AG10803 (cell line): ENCODE measurements around the gene CPNE6.
A peak's percentile ranks its signal among the peaks of the same experiment; 100 is the strongest.

ENCODE experiments used
- DNase-seq: peaks from one replicate; pipeline ENCODE4 v3.0.0; 2010; ENCODE audit warnings: low read depth
- H3K4me3 ChIP-seq: 2 replicates; pipeline ENCODE4 v1.5.1; 2011; ENCODE audit warnings: mild to moderate bottlenecking, low read length, control low read depth
- CTCF ChIP-seq: conservative IDR thresholded peaks from 2 replicates; pipeline ENCODE4 v1.5.1; 2011; ENCODE audit warnings: mild to moderate bottlenecking, low read length, control low read depth, inconsistent platforms

The CPNE6 gene

GRCh38 chr14:24078146-24078545 lies 6.8 kb downstream of the CPNE6 start:
- H3K4me3 ChIP-seq: no peak overlapping the region
- DNase-seq: no peak
- TF ChIP-seq CTCF: no peak

GRCh38 chr14:24079491-24080141 lies 8.3 kb downstream of the CPNE6 start:
- DNase-seq: no peak
- no peak for TF ChIP-seq CTCF
- H3K4me3 ChIP-seq: no peak overlapping the region

GRCh38 chr14:24080142-24080530 lies 8.8 kb downstream of the CPNE6 start:
- no peak overlapping the region for H3K4me3 ChIP-seq
- TF ChIP-seq CTCF: no peak
- no peak for DNase-seq

GRCh38 chr14:24080888-24081738 lies 9.8 kb downstream of the CPNE6 start:
- DNase-seq: peak; percentile 8
- no peak for TF ChIP-seq CTCF
- peak overlapping the region; percentile 58 for H3K4me3 ChIP-seq

GRCh38 chr14:24081739-24082211 lies 10.4 kb downstream of the CPNE6 start:
- DNase-seq: no peak
- no peak overlapping the region for H3K4me3 ChIP-seq
- no peak for TF ChIP-seq CTCF

- DNase-seq: no peak
- H3K4me3 ChIP-seq: no peak overlapping the region
- no peak for TF ChIP-seq CTCF
Observed at GRCh38 chr14:24082411-24083080, 11.2 kb downstream of the CPNE6 start.
